ENCODE measurements around the gene L2HGDH.

Gene L2HGDH

GRCh38 chr14:50308363-50308915 is 3.6 kb downstream of the L2HGDH start:
- TF ChIP-seq, protein P1, sequence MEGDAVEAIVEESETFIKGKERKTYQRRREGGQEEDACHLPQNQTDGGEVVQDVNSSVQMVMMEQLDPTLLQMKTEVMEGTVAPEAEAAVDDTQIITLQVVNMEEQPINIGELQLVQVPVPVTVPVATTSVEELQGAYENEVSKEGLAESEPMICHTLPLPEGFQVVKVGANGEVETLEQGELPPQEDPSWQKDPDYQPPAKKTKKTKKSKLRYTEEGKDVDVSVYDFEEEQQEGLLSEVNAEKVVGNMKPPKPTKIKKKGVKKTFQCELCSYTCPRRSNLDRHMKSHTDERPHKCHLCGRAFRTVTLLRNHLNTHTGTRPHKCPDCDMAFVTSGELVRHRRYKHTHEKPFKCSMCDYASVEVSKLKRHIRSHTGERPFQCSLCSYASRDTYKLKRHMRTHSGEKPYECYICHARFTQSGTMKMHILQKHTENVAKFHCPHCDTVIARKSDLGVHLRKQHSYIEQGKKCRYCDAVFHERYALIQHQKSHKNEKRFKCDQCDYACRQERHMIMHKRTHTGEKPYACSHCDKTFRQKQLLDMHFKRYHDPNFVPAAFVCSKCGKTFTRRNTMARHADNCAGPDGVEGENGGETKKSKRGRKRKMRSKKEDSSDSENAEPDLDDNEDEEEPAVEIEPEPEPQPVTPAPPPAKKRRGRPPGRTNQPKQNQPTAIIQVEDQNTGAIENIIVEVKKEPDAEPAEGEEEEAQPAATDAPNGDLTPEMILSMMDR (IDR thresholded peaks at IDR 0.05; ENCODE audit: low read depth, low read length, missing control alignments): no peak
- H3K4me3 ChIP-seq (ENCODE audit: low read depth, low read length): no peak overlapping the region
- in situ Hi-C loops (cut with HindIII; ENCODE audit: low sequenced_read_pairs): no loop called here
- no peak for DNase-seq (ENCODE audit: low read depth)

DNA sequence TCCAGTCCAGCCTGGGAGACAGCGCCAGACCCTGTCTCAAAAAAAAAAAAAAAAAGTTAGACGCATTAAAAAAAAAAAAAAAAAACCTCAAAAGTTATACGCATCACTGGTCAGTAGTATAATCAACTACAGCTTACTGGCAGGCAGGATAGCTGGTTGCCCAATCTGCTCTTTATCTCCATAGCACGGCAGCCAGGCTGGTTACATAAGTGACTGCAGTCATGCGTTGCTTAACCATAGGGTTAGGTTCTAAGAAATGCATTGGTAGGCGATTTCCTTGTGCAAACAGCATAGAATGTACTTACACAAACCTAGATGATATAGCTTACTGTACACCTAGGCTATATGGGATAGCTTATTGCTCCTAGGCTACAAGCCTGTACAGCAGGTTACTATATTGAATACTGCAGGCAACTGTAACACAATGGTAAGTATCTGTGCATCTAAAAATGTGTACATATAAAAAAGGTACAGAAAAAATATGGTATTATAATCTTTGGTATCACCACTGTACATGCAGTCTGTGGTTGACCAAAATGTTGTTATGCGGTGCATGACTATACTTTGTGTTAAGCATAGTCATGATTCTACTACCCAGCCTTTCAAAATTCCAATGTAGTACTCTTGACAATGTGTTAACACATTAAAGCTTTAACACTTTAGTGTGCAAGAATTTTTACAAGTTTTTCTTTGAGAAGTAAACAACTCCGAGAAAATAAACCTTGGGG is 8.1 kb downstream of the L2HGDH start:
- no peak overlapping the region for H3K4me3 ChIP-seq (ENCODE audit: low read depth, low read length)
- TF ChIP-seq, protein P1 (IDR thresholded peaks at IDR 0.05; ENCODE audit: low read depth, low read length, missing control alignments): no peak
- in situ Hi-C loops (cut with HindIII; ENCODE audit: low sequenced_read_pairs): no loop called here
- DNase-seq (ENCODE audit: low read depth): no peak

- TF ChIP-seq, protein P1 (IDR thresholded peaks at IDR 0.05; ENCODE audit: low read depth, low read length, missing control alignments): no peak
- DNase-seq (ENCODE audit: low read depth): no peak
- in situ Hi-C loops (cut with HindIII; ENCODE audit: low sequenced_read_pairs): no loop called here
- H3K4me3 ChIP-seq (ENCODE audit: low read depth, low read length): no peak overlapping the region
Measured at GRCh38 chr14:50301914-50302313, 10.1 kb downstream of the L2HGDH start.

GRCh38 chr14:50299585-50299984 is 12.4 kb downstream of the L2HGDH start:
- no peak for DNase-seq (ENCODE audit: low read depth)
- TF ChIP-seq, protein P1 (IDR thresholded peaks at IDR 0.05; ENCODE audit: low read depth, low read length, missing control alignments): no peak
- in situ Hi-C loops (cut with HindIII; ENCODE audit: low sequenced_read_pairs): no loop called here
- H3K4me3 ChIP-seq (ENCODE audit: low read depth, low read length): no peak overlapping the region

DNA sequence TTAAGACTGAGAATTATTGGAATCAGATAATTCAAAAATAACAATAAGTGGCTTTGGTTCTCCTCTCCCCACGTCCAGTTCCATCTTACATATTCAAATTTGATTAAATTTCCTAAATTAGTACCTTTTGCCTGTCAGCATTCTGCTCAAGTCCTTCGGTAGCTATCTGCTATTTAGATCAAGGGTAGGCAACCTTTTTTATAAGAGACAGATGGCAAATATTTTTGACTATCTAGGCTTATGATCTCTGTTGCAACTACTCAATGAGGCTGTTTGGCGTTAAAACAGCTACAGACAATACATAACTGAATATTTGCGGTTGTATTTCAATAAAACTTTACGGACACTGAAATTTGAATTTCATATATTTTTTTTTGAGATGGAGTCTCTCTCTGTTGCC is 21.7 kb downstream of the L2HGDH start:
- in situ Hi-C loops (cut with HindIII; ENCODE audit: low sequenced_read_pairs): no loop called here

GRCh38 chr14:50288146-50288545 is 23.9 kb downstream of the L2HGDH start:
- DNase-seq (ENCODE audit: low read depth): no peak
- in situ Hi-C loops (cut with HindIII; ENCODE audit: low sequenced_read_pairs): no loop called here
- no peak overlapping the region for H3K4me3 ChIP-seq (ENCODE audit: low read depth, low read length)
- TF ChIP-seq, protein P1 (IDR thresholded peaks at IDR 0.05; ENCODE audit: low read depth, low read length, missing control alignments): no peak

More for the DNA sequence above, 21.7 kb downstream of the L2HGDH start:
- no peak overlapping the region for H3K4me3 ChIP-seq (ENCODE audit: low read depth, low read length)
- TF ChIP-seq, protein P1 (IDR thresholded peaks at IDR 0.05; ENCODE audit: low read depth, low read length, missing control alignments): no peak
- DNase-seq (ENCODE audit: low read depth): no peak
